ENCODE results near the gene OR10J1. TPM values are rescaled to one million over a fixed set of nuclear protein-coding genes. Genes with fewer than 3 reads are reported as not detected.

Gene OR10J1
- total RNA-seq, 2 experiments from 2014 or later, result not detected

GRCh38 chr1:159441360-159441759, 1.8 kb downstream of the OR10J1 start:
- Histone ChIP-seq H3K9me3 (ENCODE audit: low read length) (no peaks in the 10 kb centered on the region), H3K4me2 (ENCODE audit: low read length) (no peak overlapping the region), H3K4me3 (ENCODE audit: low read depth, low read length, poor library complexity, severe bottlenecking) (no peak overlapping the region), H2AFZ (ENCODE audit: low read length) (no peak overlapping the region), H3K4me1 (ENCODE audit: insufficient read depth, low read length, poor library complexity, severe bottlenecking) (no peaks in the 10 kb centered on the region), H3K9me2 (ENCODE audit: insufficient read depth, low read length) (no peaks in the 10 kb centered on the region), H3K27ac (ENCODE audit: low read depth, low read length, poor library complexity, severe bottlenecking) (no peak overlapping the region), H3K79me2 (ENCODE audit: insufficient read depth, low read depth, low read length) (no peaks in the 10 kb centered on the region), H3K36me3 (ENCODE audit: insufficient read depth, low read length) (no peaks in the 10 kb centered on the region), H4K20me1 (ENCODE audit: insufficient read depth, low read length) (no peaks in the 10 kb centered on the region)
- no peak for TF ChIP-seq CTCF (conservative IDR thresholded peaks at IDR 0.05; ENCODE audit: low read length)
- BruUV-seq (replicated peaks), result no TSS peak
- intact Hi-C loops (cut with micrococcal nuclease; ENCODE audit: unreplicated experiment), result no loop called here
- no peak for DNase-seq (ENCODE audit: low spot score)
- CTCF ChIA-PET (ENCODE audit: unreplicated experiment), result no interaction called here
- POLR2A ChIA-PET, result no interaction called here

GRCh38 chr1:159442428-159442827, 2.9 kb downstream of the OR10J1 start:
- Histone ChIP-seq H3K9me3 (ENCODE audit: low read length) (no peaks in the 10 kb centered on the region), H3K9me2 (ENCODE audit: insufficient read depth, low read length) (no peaks in the 10 kb centered on the region), H3K4me2 (ENCODE audit: low read length) (no peak overlapping the region), H3K4me1 (ENCODE audit: insufficient read depth, low read length, poor library complexity, severe bottlenecking) (no peaks in the 10 kb centered on the region), H3K79me2 (ENCODE audit: insufficient read depth, low read depth, low read length) (no peaks in the 10 kb centered on the region), H3K4me3 (ENCODE audit: low read depth, low read length, poor library complexity, severe bottlenecking) (no peak overlapping the region), H3K27ac (ENCODE audit: low read depth, low read length, poor library complexity, severe bottlenecking) (no peak overlapping the region), H4K20me1 (ENCODE audit: insufficient read depth, low read length) (no peaks in the 10 kb centered on the region), H2AFZ (ENCODE audit: low read length) (no peak overlapping the region), H3K36me3 (ENCODE audit: insufficient read depth, low read length) (no peaks in the 10 kb centered on the region)
- DNase-seq (ENCODE audit: low spot score), result no peak
- ChIA-PET CTCF (ENCODE audit: unreplicated experiment) (no interaction called here), POLR2A (no interaction called here)
- intact Hi-C loops (cut with micrococcal nuclease; ENCODE audit: unreplicated experiment), result no loop called here
- no TSS peak for BruUV-seq (replicated peaks)
- TF ChIP-seq CTCF (conservative IDR thresholded peaks at IDR 0.05; ENCODE audit: low read length) (no peak), EZH2phosphoT487 (IDR thresholded peaks at IDR 0.05; ENCODE audit: borderline replicate concordance, low read depth, low read length) (no peak)

GRCh38 chr1:159443066-159443750, 3.7 kb downstream of the OR10J1 start:
- H3K27ac ChIP-seq (ENCODE audit: low read depth, low read length, poor library complexity, severe bottlenecking), result no peak overlapping the region
- no peak overlapping the region for H2AFZ ChIP-seq (ENCODE audit: low read length)
- no peak overlapping the region for H3K4me3 ChIP-seq (ENCODE audit: low read depth, low read length, poor library complexity, severe bottlenecking)
- H3K4me2 ChIP-seq (ENCODE audit: low read length), result no peak overlapping the region
- no peaks in the 10 kb centered on the region for H3K36me3 ChIP-seq (ENCODE audit: insufficient read depth, low read length)
- H3K4me1 ChIP-seq (ENCODE audit: insufficient read depth, low read length, poor library complexity, severe bottlenecking), result no peaks in the 10 kb centered on the region
- no peaks in the 10 kb centered on the region for H3K9me3 ChIP-seq (ENCODE audit: low read length)
- no peak for DNase-seq (ENCODE audit: low spot score)
- CTCF ChIA-PET (ENCODE audit: unreplicated experiment), result no interaction called here
- H3K79me2 ChIP-seq (ENCODE audit: insufficient read depth, low read depth, low read length), result no peaks in the 10 kb centered on the region
- BruUV-seq (replicated peaks), result no TSS peak
- no peaks in the 10 kb centered on the region for H3K9me2 ChIP-seq (ENCODE audit: insufficient read depth, low read length)
- POLR2A ChIA-PET, result no interaction called here
- H4K20me1 ChIP-seq (ENCODE audit: insufficient read depth, low read length), result no peaks in the 10 kb centered on the region
- intact Hi-C loops (cut with micrococcal nuclease; ENCODE audit: unreplicated experiment), result no loop called here
- TF ChIP-seq CTCF (conservative IDR thresholded peaks at IDR 0.05; ENCODE audit: low read length), result no peak
- TF ChIP-seq EZH2phosphoT487 (IDR thresholded peaks at IDR 0.05; ENCODE audit: borderline replicate concordance, low read depth, low read length), result no peak
